RWPE2 (cell line): ENCODE results near the gene VCAM1.
"Not testable (repeated sequence)": the region's sequence is repeated elsewhere in the genome, so short reads cannot be mapped to it uniquely, and the experiment has no call there.

ENCODE experiments used
- ATAC-seq: fragments of 200-7000 bp; cut with Tn5 transposase; 3 replicates; pipeline ENCODE4 v1.9.1; 2021; ENCODE audit warnings: low read depth
- DNase-seq: peaks from one replicate; pipeline ENCODE4 v3.0.0-alpha.2; 2020; ENCODE audit warnings: low spot score
- H3K27ac ChIP-seq: fragments of 450-650 bp; 2 replicates; pipeline ENCODE4 v1.5.1; 2017; ENCODE audit warnings: mild to moderate bottlenecking; ENCODE audit not compliant: poor library complexity, severe bottlenecking
- H3K27me3 ChIP-seq: fragments of 250-450 bp; sonication (Bioruptor Pico); 2 replicates; pipeline ENCODE4 v1.5.1; 2021; ENCODE audit warnings: mild to moderate bottlenecking, moderate library complexity; ENCODE audit not compliant: insufficient read depth, poor library complexity, severe bottlenecking
- H3K36me3 ChIP-seq: fragments of 250-450 bp; sonication (Bioruptor Pico); 2 replicates; pipeline ENCODE4 v1.5.1; 2020; ENCODE audit warnings: low read depth, mild to moderate bottlenecking, moderate library complexity
- H3K4me1 ChIP-seq: fragments of 250-450 bp; sonication (Bioruptor Pico); 2 replicates; pipeline ENCODE4 v1.5.1; 2021; ENCODE audit warnings: mild to moderate bottlenecking, moderate library complexity; ENCODE audit not compliant: insufficient read depth, poor library complexity, severe bottlenecking
- H3K4me3 ChIP-seq: fragments of 250-450 bp; sonication (Bioruptor Pico); 2 replicates; pipeline ENCODE4 v1.5.1; 2021; ENCODE audit warnings: mild to moderate bottlenecking, moderate library complexity; ENCODE audit not compliant: severe bottlenecking
- H3K9me3 ChIP-seq: fragments of 250-450 bp; sonication (Bioruptor Pico); 2 replicates; pipeline ENCODE4 v1.5.1; 2021; ENCODE audit warnings: mild to moderate bottlenecking, moderate library complexity; ENCODE audit not compliant: severe bottlenecking
- TF ChIP-seq, protein P1 (sequence below): fragments of 450-650 bp; IDR thresholded peaks from one replicate; pipeline ENCODE4 v1.5.1; 2017; ENCODE audit warnings: mild to moderate bottlenecking, moderate library complexity; ENCODE audit not compliant: poor library complexity, severe bottlenecking

Gene VCAM1

DNA sequence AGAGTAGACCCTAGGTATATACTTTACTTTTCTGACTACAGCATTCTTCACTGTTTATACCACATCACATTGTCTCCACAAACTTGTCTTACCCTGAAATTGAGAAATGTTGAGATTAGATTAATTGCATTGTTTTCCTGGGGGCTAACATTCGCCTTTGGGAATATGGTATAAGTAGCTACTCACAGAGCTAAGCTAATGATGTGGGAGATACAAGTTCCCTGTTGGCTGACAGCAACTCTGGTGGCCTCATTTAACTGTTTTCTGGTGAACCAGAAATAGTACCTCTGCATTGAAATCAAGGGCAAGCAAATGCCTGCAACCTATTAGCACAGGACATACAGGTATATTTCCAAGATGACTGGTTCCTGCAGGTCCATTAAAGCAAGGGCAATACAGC lies 13.2 kb upstream of the VCAM1 start:
- H3K4me1 ChIP-seq, result no peaks in the 10 kb centered on the region
- DNase-seq (no peak), ATAC-seq (no peak)
- no peak overlapping the region for H3K27ac ChIP-seq
- no peaks in the 10 kb centered on the region for H3K27me3 ChIP-seq
- no peaks in the 10 kb centered on the region for H3K36me3 ChIP-seq
- no peak overlapping the region for H3K4me3 ChIP-seq
- H3K9me3 ChIP-seq, result no peaks in the 10 kb centered on the region
- TF ChIP-seq, protein P1, sequence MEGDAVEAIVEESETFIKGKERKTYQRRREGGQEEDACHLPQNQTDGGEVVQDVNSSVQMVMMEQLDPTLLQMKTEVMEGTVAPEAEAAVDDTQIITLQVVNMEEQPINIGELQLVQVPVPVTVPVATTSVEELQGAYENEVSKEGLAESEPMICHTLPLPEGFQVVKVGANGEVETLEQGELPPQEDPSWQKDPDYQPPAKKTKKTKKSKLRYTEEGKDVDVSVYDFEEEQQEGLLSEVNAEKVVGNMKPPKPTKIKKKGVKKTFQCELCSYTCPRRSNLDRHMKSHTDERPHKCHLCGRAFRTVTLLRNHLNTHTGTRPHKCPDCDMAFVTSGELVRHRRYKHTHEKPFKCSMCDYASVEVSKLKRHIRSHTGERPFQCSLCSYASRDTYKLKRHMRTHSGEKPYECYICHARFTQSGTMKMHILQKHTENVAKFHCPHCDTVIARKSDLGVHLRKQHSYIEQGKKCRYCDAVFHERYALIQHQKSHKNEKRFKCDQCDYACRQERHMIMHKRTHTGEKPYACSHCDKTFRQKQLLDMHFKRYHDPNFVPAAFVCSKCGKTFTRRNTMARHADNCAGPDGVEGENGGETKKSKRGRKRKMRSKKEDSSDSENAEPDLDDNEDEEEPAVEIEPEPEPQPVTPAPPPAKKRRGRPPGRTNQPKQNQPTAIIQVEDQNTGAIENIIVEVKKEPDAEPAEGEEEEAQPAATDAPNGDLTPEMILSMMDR, result no peak

DNA sequence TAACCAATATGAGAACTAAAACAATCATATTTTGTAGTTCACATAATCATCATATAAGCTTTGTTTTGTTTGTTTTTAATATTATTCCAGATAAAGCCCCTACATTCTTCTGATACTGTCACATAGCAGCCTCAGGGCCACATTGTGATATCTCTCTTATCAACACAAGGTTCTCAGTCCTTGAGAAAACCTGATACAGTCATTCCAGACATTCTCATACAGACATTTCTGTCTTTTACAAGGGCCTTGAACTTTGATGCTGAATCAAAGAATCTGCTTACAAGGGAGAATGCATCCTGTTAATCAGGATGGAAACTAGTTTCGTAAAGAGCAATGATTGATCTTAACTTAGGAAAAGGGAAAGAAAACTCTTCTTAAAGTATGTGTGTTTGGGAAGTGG lies 12.7 kb upstream of the VCAM1 start:
- DNase-seq, result no peak
- Histone ChIP-seq H3K27ac (no peak overlapping the region), H3K9me3 (no peaks in the 10 kb centered on the region), H3K4me3 (no peak overlapping the region), H3K27me3 (no peaks in the 10 kb centered on the region), H3K4me1 (no peaks in the 10 kb centered on the region), H3K36me3 (no peaks in the 10 kb centered on the region)
- no peak for ATAC-seq
- TF ChIP-seq, protein P1, result no peak

DNA sequence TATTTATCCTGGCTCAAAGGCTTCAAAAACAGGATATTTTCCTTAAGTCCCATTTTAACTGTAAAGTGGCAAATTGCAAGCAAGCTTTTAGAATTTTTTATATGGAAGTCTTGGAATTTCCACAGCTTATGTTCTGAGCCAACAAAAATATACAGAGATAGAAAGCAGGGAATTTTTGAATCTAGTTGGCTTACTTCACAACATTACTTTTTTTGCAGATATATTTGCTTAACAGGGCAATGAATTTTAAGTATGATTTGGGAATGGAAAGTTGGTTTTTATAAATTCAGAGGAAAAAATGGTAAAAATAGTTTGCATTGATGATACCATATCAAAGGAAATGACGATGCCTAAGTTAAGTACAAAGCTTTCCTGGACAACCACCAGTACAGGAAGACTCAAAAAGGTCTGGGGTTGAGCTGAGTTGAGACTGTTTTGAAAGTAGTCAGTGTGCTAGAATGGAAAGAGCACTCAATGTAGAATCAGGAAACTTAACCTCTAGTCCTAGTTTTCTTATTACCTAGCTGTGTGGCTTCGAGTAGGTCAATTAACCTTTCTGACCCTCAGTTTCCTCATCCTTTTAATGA lies 11.0 kb upstream of the VCAM1 start:
- no peak for DNase-seq
- Histone ChIP-seq H3K27ac (no peak overlapping the region), H3K27me3 (no peaks in the 10 kb centered on the region), H3K4me1 (no peaks in the 10 kb centered on the region), H3K4me3 (no peak overlapping the region), H3K36me3 (no peaks in the 10 kb centered on the region), H3K9me3 (no peaks in the 10 kb centered on the region)
- TF ChIP-seq, protein P1, result no peak
- no peak for ATAC-seq

DNA sequence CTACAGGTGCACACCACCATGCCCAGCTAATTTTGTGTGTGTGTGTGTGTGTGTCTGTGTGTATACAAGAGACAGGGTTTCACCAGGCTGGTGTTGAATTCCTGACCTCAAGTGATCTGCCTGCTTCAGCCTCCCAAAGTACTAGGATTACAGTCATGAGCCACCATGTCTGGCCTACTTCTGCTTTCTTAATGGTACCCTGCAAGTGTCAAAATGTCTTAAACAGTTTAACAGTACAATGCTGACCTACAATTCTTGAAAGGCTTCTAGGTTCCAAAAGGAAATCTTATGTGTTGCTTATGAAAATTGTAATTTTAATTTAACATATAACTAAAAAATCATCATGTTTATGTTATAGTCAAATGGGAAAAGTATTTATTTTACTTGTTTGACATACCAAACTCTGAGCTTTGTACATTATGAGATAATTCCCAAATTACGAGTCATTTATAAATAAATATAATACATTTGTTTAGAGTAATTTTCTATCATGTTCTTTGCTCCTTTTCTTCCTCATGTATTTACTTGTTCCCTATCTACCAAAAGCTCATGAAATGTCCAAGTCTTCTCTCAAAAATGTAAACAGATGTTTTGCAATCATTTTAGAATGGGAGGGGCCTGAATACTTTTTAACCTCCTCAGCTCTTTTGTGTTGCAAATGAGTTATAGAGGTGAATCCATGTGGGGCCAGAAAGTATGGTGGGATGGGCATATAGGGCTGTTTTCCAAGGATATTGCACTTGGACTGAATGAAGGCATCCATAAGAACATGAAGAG lies 8.4 kb upstream of the VCAM1 start:
- Histone ChIP-seq H3K27ac (no peak overlapping the region), H3K4me3 (no peak overlapping the region), H3K9me3 (no peaks in the 10 kb centered on the region), H3K4me1 (no peaks in the 10 kb centered on the region), H3K27me3 (no peaks in the 10 kb centered on the region), H3K36me3 (no peaks in the 10 kb centered on the region)
- no peak for ATAC-seq
- TF ChIP-seq, protein P1, result no peak
- no peak for DNase-seq

DNA sequence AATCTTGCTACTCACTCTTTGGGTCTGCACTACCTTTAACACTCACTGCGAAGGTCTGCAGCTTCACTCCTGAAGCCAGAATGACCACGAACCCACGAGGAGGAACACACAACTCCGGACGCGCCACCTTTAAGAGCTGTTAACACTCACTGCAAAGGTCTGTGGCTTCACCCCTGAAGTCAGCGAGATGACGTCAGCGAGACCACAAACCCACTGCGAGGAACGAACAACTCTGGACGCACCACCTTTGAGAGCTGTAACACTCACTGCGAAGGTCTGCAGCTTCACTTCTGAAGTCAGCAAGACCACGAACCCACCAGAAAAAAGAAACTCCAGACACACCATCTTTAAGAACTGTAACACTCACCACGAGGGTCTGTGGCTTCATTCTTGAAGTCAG lies 6.5 kb upstream of the VCAM1 start:
- H3K36me3 ChIP-seq, result not testable (repeated sequence)

More for the DNA sequence above, 6.5 kb upstream of the VCAM1 start:
- ATAC-seq, H3K27me3 ChIP-seq, DNase-seq, H3K9me3 ChIP-seq, H3K4me3 ChIP-seq, H3K4me1 ChIP-seq, H3K27ac ChIP-seq: not testable (repeated sequence)
